K562 treated with DMSO at 1 percent for 4 hours (cell line): ENCODE measurements around the gene KIF9. TPM values are rescaled to one million over a fixed set of nuclear protein-coding genes. Genes with fewer than 3 reads are reported as not detected.

Experiments
- total RNA-seq: library from RNA; unstranded; fragments of 300-600 nt; gene quantifications from 2 replicates; pipeline ENCODE4 v1.2.3, GENCODE V29; 2022; ENCODE audit not compliant: insufficient read depth

KIF9 gene
- 6.3 and 13.3 TPM in 2 replicates for total RNA-seq

GRCh38 chr3:47282424-47283192 is at the start of gene KIF9, which contains the start of gene KLHL18:
Gene KIF9 (minus strand): TSS chr3:47282799. CDS start chr3:47277374, 5,425 bp downstream.
Gene KLHL18 (plus strand): TSS chr3:47282944. CDS start chr3:47282966, 22 bp downstream.

Other genes with a start within 250 kb of the KIF9 start
- gene SETD2, start 118.7 kb downstream of the KIF9 start, total RNA-seq = 15.3 and 23.0 TPM in 2 replicates
- 36.8 and 48.3 TPM in 2 replicates for gene KLHL18, start 145 bp upstream of the KIF9 start, total RNA-seq
- 34.0 and 41.5 TPM in 2 replicates for gene PTPN23, start 98.2 kb upstream of the KIF9 start, total RNA-seq
- 76.9 and 92.6 TPM in 2 replicates for gene SCAP, start 193.1 kb upstream of the KIF9 start, total RNA-seq
- gene ELP6, start 230.9 kb upstream of the KIF9 start, total RNA-seq = 52.7 and 58.2 TPM in 2 replicates